Erythroblast (primary cell): ENCODE results near the gene GPR148.

Experiments used
- GATA1 ChIP-seq: IDR thresholded peaks from 2 replicates; pipeline ENCODE4 v1.6.1; 2011; ENCODE audit warnings: low read depth, mild to moderate bottlenecking, control low read depth, low read length, moderate library complexity
- POLR2A ChIP-seq: IDR thresholded peaks from 2 replicates; pipeline ENCODE4 v1.6.1; 2011; ENCODE audit warnings: mild to moderate bottlenecking, low read length

- no peak for TF ChIP-seq POLR2A
- TF ChIP-seq GATA1: no peak
These were observed 6.3 kb downstream of the GPR148 start for GRCh38 chr2:130735200-130735599.
